Right lobe of liver (tissue), 4 donors: ENCODE data around the gene SMPD3.

Source experiments
- CTCF ChIP-seq, 4 donors: fragments of 200-600 bp in 3 of 4; fragments of 450-650 bp in 1 of 4; IDR thresholded peaks; one replicate each; pipeline versions ENCODE4 v1.5.1 to v1.8.0; 2016 to 2022; ENCODE audit warnings: antibody characterized with exemption in 4 of 4, mild to moderate bottlenecking in 2 of 4
- POLR2A ChIP-seq: fragments of 450-650 bp; IDR thresholded peaks from one replicate; pipeline ENCODE4 v1.6.1; 2017; ENCODE audit warnings: antibody characterized with exemption, mild to moderate bottlenecking
- donor health status: DM: no; HTN: no; CAD: no.
- donor health status: DM: no; HTN: no; CAD: no.
- donor health status: DM: no; HTN: yes; CAD: no.

DNA sequence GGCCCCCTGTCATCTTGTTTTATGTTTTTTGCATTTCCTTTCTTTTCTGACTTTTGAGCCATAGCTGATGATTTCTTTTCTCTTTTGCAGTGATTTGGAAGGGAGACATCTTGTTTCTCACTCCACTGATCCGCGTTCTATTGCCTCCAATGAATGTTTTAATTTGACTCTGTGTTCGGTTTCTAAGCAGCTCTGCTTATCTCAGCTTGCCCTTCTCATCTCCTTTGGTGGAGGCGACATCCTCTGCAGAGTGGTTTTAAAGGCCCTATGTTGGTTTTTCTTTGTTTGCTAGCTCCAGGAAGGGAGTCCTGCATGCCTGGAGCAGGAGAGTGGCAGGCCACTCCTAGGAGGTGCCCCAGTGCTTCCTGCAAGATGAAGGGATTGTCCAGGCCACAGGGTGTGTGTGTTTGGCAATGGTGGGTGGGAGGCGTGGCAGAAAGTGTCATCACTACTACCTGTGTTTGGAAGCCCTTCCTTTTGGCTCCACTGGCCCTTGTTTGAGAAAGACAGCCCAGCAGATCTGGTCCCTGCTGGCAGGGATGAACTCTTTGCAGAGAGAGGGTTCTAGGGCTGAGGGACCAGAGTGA, 13.6 kb downstream of the SMPD3 start:
- TF ChIP-seq CTCF (IDR thresholded peaks at IDR 0.05) (no peak), POLR2A (no peak)
